ENCODE data around the gene OR5H14. TPM values are rescaled to one million over a fixed set of nuclear protein-coding genes. Genes with fewer than 3 reads are reported as not detected.

Gene OR5H14
- not detected in 3 replicates for total RNA-seq (2021)
- Bru-seq, nascent RNA, result not detected
- long read RNA-seq, experiment 1, result 0 reads
- long read RNA-seq, experiment 2, result 0 reads
- long read RNA-seq, experiment 3, result 0 reads

DNA sequence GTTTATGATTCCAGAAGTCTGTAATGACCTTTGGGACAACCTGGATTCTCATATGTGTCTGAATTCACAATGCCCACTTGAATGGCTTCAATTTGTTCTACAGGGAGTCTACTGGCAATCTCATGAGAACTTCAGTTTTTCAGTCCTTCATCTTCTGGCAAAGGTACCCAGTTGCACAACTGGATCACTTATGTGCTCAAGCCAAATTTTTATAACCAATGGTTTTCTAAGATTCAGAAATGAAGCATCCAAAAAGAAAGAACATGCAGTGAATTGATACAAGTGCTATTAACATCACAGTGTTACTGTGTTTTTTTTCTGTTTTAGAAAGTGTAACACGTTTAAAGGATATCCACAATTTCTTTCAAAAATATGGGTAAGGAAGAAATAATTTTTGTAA is at the start of gene OR5H14:
Gene OR5H14, plus strand, starts transcription at position 301 of the 400 bp plus-strand sequence. CDS start 1,907 bp downstream, outside the sequence.
- ATAC-seq, result no peak

DNA sequence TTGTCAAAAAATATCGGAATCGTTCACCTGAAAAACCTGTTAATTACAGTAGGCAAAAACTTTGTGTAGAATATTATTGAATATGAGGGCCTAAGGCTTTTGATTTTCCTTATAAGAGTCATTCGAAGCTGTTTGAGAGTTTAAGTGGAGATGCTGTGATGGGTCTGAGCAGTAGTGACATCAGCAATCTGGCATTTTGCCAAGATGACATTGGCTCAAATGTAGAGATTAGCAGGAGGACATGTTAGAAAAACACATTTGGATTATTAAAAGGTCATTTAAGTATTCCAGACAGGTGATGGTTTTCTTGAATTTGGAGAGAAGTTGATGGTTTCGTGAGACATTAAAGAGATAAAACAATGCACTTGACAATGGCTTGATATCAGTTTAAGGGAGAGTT is 47.4 kb upstream of the OR5H14 start:
- Mint-ChIP-seq H3K27me3 (ENCODE audit: low read depth) (no peaks in the 10 kb centered on the region), H3K9me3 (peaks cover 25% of the 10 kb centered on the region), H3K4me1 (no peaks in the 10 kb centered on the region), H3K36me3 (peaks cover 2% of the 10 kb centered on the region; the same call in 1 of the 2 replicates), H3K27ac (no peak overlapping the region), H3K4me3 (no peak overlapping the region)
- no peak for ATAC-seq
- CTCF ChIA-PET, result no interaction called here
- POLR2A ChIA-PET, result no interaction called here
- DNase-seq (ENCODE audit: low spot score), result no peak
- TF ChIP-seq ZNF423 (CRISPR knock-in tag; IDR thresholded peaks at IDR 0.05) (no peak), ZNF138 (CRISPR knock-in tag; conservative IDR thresholded peaks at IDR 0.05) (no peak), HMGA2 (CRISPR knock-in tag; IDR thresholded peaks at IDR 0.05) (no peak), TEAD1 (CRISPR knock-in tag; IDR thresholded peaks at IDR 0.05) (no peak)
- TF ChIP-seq, protein P1, sequence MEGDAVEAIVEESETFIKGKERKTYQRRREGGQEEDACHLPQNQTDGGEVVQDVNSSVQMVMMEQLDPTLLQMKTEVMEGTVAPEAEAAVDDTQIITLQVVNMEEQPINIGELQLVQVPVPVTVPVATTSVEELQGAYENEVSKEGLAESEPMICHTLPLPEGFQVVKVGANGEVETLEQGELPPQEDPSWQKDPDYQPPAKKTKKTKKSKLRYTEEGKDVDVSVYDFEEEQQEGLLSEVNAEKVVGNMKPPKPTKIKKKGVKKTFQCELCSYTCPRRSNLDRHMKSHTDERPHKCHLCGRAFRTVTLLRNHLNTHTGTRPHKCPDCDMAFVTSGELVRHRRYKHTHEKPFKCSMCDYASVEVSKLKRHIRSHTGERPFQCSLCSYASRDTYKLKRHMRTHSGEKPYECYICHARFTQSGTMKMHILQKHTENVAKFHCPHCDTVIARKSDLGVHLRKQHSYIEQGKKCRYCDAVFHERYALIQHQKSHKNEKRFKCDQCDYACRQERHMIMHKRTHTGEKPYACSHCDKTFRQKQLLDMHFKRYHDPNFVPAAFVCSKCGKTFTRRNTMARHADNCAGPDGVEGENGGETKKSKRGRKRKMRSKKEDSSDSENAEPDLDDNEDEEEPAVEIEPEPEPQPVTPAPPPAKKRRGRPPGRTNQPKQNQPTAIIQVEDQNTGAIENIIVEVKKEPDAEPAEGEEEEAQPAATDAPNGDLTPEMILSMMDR (IDR thresholded peaks at IDR 0.05), result no peak
- TF ChIP-seq, protein P2, sequence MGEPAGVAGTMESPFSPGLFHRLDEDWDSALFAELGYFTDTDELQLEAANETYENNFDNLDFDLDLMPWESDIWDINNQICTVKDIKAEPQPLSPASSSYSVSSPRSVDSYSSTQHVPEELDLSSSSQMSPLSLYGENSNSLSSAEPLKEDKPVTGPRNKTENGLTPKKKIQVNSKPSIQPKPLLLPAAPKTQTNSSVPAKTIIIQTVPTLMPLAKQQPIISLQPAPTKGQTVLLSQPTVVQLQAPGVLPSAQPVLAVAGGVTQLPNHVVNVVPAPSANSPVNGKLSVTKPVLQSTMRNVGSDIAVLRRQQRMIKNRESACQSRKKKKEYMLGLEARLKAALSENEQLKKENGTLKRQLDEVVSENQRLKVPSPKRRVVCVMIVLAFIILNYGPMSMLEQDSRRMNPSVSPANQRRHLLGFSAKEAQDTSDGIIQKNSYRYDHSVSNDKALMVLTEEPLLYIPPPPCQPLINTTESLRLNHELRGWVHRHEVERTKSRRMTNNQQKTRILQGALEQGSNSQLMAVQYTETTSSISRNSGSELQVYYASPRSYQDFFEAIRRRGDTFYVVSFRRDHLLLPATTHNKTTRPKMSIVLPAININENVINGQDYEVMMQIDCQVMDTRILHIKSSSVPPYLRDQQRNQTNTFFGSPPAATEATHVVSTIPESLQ (CRISPR knock-in tag; IDR thresholded peaks at IDR 0.05), result no peak
- TF ChIP-seq, protein P3, sequence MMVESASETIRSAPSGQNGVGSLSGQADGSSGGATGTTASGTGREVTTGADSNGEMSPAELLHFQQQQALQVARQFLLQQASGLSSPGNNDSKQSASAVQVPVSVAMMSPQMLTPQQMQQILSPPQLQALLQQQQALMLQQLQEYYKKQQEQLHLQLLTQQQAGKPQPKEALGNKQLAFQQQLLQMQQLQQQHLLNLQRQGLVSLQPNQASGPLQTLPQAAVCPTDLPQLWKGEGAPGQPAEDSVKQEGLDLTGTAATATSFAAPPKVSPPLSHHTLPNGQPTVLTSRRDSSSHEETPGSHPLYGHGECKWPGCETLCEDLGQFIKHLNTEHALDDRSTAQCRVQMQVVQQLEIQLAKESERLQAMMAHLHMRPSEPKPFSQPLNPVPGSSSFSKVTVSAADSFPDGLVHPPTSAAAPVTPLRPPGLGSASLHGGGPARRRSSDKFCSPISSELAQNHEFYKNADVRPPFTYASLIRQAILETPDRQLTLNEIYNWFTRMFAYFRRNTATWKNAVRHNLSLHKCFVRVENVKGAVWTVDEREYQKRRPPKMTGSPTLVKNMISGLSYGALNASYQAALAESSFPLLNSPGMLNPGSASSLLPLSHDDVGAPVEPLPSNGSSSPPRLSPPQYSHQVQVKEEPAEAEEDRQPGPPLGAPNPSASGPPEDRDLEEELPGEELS (CRISPR knock-in tag; IDR thresholded peaks at IDR 0.05), result no peak
- TF ChIP-seq, protein P4, sequence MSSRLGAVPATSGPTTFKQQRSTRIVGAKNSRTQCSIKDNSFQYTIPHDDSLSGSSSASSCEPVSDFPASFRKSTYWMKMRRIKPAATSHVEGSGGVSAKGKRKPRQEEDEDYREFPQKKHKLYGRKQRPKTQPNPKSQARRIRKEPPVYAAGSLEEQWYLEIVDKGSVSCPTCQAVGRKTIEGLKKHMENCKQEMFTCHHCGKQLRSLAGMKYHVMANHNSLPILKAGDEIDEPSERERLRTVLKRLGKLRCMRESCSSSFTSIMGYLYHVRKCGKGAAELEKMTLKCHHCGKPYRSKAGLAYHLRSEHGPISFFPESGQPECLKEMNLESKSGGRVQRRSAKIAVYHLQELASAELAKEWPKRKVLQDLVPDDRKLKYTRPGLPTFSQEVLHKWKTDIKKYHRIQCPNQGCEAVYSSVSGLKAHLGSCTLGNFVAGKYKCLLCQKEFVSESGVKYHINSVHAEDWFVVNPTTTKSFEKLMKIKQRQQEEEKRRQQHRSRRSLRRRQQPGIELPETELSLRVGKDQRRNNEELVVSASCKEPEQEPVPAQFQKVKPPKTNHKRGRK (CRISPR knock-in tag; IDR thresholded peaks at IDR 0.05; ENCODE audit: borderline replicate concordance), result no peak
- TF ChIP-seq, protein P5, sequence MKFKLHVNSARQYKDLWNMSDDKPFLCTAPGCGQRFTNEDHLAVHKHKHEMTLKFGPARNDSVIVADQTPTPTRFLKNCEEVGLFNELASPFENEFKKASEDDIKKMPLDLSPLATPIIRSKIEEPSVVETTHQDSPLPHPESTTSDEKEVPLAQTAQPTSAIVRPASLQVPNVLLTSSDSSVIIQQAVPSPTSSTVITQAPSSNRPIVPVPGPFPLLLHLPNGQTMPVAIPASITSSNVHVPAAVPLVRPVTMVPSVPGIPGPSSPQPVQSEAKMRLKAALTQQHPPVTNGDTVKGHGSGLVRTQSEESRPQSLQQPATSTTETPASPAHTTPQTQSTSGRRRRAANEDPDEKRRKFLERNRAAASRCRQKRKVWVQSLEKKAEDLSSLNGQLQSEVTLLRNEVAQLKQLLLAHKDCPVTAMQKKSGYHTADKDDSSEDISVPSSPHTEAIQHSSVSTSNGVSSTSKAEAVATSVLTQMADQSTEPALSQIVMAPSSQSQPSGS (CRISPR knock-in tag; IDR thresholded peaks at IDR 0.05; ENCODE audit: borderline replicate concordance, low read depth), result no peak

More for the DNA sequence above, at the start of gene OR5H14:
- Mint-ChIP-seq H3K27me3 (ENCODE audit: low read depth) (no peaks in the 10 kb centered on the region; the same call in 1 of the 2 replicates), H3K4me3 (no peak within 1 kb of the TSS), H3K36me3 (no peaks in the 10 kb centered on the region), H3K4me1 (no peaks in the 10 kb centered on the region), H3K27ac (no peak within 1 kb of the TSS), H3K9me3 (peaks cover 9% of the 10 kb centered on the region)
- TF ChIP-seq RELA (CRISPR knock-in tag; IDR thresholded peaks at IDR 0.05; ENCODE audit: borderline replicate concordance), result no peak
- TF ChIP-seq, protein P6, sequence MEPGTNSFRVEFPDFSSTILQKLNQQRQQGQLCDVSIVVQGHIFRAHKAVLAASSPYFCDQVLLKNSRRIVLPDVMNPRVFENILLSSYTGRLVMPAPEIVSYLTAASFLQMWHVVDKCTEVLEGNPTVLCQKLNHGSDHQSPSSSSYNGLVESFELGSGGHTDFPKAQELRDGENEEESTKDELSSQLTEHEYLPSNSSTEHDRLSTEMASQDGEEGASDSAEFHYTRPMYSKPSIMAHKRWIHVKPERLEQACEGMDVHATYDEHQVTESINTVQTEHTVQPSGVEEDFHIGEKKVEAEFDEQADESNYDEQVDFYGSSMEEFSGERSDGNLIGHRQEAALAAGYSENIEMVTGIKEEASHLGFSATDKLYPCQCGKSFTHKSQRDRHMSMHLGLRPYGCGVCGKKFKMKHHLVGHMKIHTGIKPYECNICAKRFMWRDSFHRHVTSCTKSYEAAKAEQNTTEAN (CRISPR knock-in tag; IDR thresholded peaks at IDR 0.05), result no peak
- no peak for TF ChIP-seq KAT7 (CRISPR knock-in tag; IDR thresholded peaks at IDR 0.05; ENCODE audit: borderline replicate concordance)
- TF ChIP-seq ELF4 (CRISPR knock-in tag; IDR thresholded peaks at IDR 0.05; ENCODE audit: low read depth), result no peak
- no peak for TF ChIP-seq ESRRA (CRISPR knock-in tag; IDR thresholded peaks at IDR 0.05; ENCODE audit: borderline replicate concordance)
- no peak for TF ChIP-seq ZNF671 (CRISPR knock-in tag; IDR thresholded peaks at IDR 0.05)
- TF ChIP-seq ETV6 (CRISPR knock-in tag; IDR thresholded peaks at IDR 0.05), result no peak
- no peak for TF ChIP-seq SMAD4 (CRISPR knock-in tag; IDR thresholded peaks at IDR 0.05)
- no peak for TF ChIP-seq RORB (CRISPR knock-in tag; IDR thresholded peaks at IDR 0.05)
- TF ChIP-seq NFATC4 (CRISPR knock-in tag; IDR thresholded peaks at IDR 0.05), result no peak
- TF ChIP-seq ZNF232 (CRISPR knock-in tag; IDR thresholded peaks at IDR 0.05), result no peak
- TF ChIP-seq, protein P7, sequence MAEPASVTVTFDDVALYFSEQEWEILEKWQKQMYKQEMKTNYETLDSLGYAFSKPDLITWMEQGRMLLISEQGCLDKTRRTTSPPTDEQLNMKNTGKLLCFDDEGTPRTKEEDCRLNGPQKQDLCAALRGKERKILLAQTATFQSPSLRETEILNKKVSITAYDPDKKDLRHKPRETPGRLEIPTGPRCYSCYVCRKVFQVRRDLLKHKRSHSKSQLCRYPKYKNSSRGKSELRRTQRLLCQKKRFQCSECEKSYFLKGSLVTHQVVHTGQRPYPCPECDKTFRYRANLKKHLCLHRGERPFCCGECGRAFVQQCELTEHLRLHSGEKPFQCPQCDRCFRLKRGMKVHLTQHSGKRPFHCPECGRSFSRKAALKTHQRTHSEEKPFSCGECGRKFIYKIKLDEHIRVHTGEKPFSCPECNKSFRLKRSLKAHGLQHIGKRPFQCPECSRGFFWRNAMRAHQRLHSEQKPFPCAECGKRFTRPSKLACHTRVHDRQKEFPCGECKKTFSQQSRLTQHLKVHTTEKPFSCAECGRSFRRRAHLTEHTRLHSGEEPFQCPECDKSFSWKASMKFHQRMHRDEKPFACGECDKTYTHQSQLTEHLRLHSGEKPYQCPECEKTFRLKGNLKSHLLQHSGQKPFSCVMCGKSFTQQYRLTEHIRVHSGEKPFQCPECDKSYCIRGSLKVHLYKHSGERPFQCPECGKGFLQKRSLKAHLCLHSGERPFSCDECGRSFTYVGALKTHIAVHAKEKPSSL (CRISPR knock-in tag; conservative IDR thresholded peaks at IDR 0.05), result no peak
- TF ChIP-seq GRHL2 (CRISPR knock-in tag; IDR thresholded peaks at IDR 0.05; ENCODE audit: insufficient replicate concordance, severe bottlenecking), result no peak
- TF ChIP-seq FOXK1 (CRISPR knock-in tag; IDR thresholded peaks at IDR 0.05), result no peak
- TF ChIP-seq, protein P8, sequence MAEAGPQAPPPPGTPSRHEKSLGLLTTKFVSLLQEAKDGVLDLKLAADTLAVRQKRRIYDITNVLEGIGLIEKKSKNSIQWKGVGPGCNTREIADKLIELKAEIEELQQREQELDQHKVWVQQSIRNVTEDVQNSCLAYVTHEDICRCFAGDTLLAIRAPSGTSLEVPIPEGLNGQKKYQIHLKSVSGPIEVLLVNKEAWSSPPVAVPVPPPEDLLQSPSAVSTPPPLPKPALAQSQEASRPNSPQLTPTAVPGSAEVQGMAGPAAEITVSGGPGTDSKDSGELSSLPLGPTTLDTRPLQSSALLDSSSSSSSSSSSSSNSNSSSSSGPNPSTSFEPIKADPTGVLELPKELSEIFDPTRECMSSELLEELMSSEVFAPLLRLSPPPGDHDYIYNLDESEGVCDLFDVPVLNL (CRISPR knock-in tag; IDR thresholded peaks at IDR 0.05; ENCODE audit: borderline replicate concordance, low read depth), result no peak
- TF ChIP-seq, protein P9, sequence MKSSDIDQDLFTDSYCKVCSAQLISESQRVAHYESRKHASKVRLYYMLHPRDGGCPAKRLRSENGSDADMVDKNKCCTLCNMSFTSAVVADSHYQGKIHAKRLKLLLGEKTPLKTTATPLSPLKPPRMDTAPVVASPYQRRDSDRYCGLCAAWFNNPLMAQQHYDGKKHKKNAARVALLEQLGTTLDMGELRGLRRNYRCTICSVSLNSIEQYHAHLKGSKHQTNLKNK (CRISPR knock-in tag; IDR thresholded peaks at IDR 0.05), result no peak
- no peak for TF ChIP-seq TCF7 (CRISPR knock-in tag; IDR thresholded peaks at IDR 0.05; ENCODE audit: low read depth)
- no peak for TF ChIP-seq HMGA2 (CRISPR knock-in tag; IDR thresholded peaks at IDR 0.05)
- TF ChIP-seq EMX1 (CRISPR knock-in tag; IDR thresholded peaks at IDR 0.05), result no peak
- TF ChIP-seq IRF2 (CRISPR knock-in tag; IDR thresholded peaks at IDR 0.05; ENCODE audit: borderline replicate concordance, low read depth), result no peak
- DNase-seq (ENCODE audit: low spot score), result no peak
- ChIA-PET POLR2A (no interaction called here), CTCF (no interaction called here)
